Measurements from ENCODE around the gene ENO3. TPM values are rescaled to one million over a fixed set of nuclear protein-coding genes. Genes with fewer than 3 reads are reported as not detected.
A peak's percentile ranks its signal among the peaks of the same experiment; 100 is the strongest.

Gene ENO3
- polyA plus RNA-seq, 1 of the 3 experiments (the other 2 are of a cell fraction) = 29.2 TPM

DNA sequence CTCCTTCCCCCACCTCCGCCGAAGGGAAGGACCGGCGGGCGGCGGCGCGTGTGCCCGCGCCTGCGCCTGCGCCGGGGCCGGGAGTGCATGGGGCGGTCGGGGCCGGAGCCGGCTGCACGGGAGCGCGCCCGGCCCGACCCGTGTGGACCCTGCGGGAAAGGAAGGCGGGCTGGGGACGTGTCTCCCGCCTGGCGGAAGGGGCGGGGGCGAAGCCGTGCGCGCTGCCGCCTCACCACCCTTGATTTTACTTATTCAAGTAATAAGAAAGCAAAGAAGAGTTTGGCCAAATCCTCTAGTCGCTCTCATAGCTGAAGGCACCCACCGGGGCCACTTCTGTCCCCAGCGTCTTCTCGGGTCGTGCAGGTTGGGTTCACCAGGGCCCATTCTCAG is 2.0 kb upstream of the ENO3 start:
- CTCF ChIA-PET = interaction anchor here (0.9 to 1.2 kb wide), 4 partner anchors 9 to 60 kb away, joined by 3 read pairs; partner anchors contain the start of genes INCA1, KIF1C, RNF167 and SLC25A11
- TF ChIP-seq TEAD4 (IDR thresholded peaks at IDR 0.05; ENCODE audit: borderline replicate concordance, insufficient read depth) (no peak), RXRA (IDR thresholded peaks at IDR 0.05; ENCODE audit: borderline replicate concordance, low read depth) (no peak), REST (IDR thresholded peaks at IDR 0.05; ENCODE audit: low read depth, low read length) (no peak), RAD21 (IDR thresholded peaks at IDR 0.05; ENCODE audit: low read length) (no peak), ZBTB33 (IDR thresholded peaks at IDR 0.05; ENCODE audit: borderline replicate concordance, low read depth) (no peak), POLR2AphosphoS5 (IDR thresholded peaks at IDR 0.05; ENCODE audit: low read depth, low read length) (peak; percentile 49; the same call in 1 of the 2 replicates), MEF2A (IDR thresholded peaks at IDR 0.05; ENCODE audit: borderline replicate concordance, low read depth) (no peak), SIN3A (IDR thresholded peaks at IDR 0.05; ENCODE audit: borderline replicate concordance, low read depth, low read length) (no peak), IRF3 (IDR thresholded peaks at IDR 0.05; ENCODE audit: low read depth, low read length) (no peak), FOXM1 (IDR thresholded peaks at IDR 0.05; ENCODE audit: low read depth) (no peak), NRF1 (IDR thresholded peaks at IDR 0.05; ENCODE audit: low read depth, low read length) (peak; percentile 93), GABPA (IDR thresholded peaks at IDR 0.05; ENCODE audit: low read depth) (peak; percentile 44; the same call in 1 of the 2 replicates), EP300 (IDR thresholded peaks at IDR 0.05; ENCODE audit: borderline replicate concordance in 1 of 2, low read depth in 1 of 2, low read length in 1 of 2) (no peak), MXI1 (IDR thresholded peaks at IDR 0.05; ENCODE audit: low read depth, low read length) (peak; percentile 59; the same call in 1 of the 2 replicates), MAX (IDR thresholded peaks at IDR 0.05; ENCODE audit: low read depth) (peak; percentile 9), RCOR1 (IDR thresholded peaks at IDR 0.05; ENCODE audit: low read length) (no peak), FOSL2 (IDR thresholded peaks at IDR 0.05; ENCODE audit: borderline replicate concordance, low read depth) (no peak), ELF1 (IDR thresholded peaks at IDR 0.05) (no peak), GATA2 (CRISPR knock-in tag; IDR thresholded peaks at IDR 0.05) (no peak), FOXJ3 (CRISPR knock-in tag; IDR thresholded peaks at IDR 0.05) (no peak), JUND (IDR thresholded peaks at IDR 0.05) (0 out of 2 replicates have a peak, but pooled peaks have one; percentile 3), PBX3 (IDR thresholded peaks at IDR 0.05) (no peak)
- TF ChIP-seq, protein P1, sequence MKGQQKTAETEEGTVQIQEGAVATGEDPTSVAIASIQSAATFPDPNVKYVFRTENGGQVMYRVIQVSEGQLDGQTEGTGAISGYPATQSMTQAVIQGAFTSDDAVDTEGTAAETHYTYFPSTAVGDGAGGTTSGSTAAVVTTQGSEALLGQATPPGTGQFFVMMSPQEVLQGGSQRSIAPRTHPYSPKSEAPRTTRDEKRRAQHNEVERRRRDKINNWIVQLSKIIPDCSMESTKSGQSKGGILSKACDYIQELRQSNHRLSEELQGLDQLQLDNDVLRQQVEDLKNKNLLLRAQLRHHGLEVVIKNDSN (IDR thresholded peaks at IDR 0.05; ENCODE audit: borderline replicate concordance, low read depth) = no peak
- TF ChIP-seq, protein P2, sequence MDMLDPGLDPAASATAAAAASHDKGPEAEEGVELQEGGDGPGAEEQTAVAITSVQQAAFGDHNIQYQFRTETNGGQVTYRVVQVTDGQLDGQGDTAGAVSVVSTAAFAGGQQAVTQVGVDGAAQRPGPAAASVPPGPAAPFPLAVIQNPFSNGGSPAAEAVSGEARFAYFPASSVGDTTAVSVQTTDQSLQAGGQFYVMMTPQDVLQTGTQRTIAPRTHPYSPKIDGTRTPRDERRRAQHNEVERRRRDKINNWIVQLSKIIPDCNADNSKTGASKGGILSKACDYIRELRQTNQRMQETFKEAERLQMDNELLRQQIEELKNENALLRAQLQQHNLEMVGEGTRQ (IDR thresholded peaks at IDR 0.05; ENCODE audit: borderline replicate concordance, low read depth, low read length) = no peak

More for the DNA sequence above, 2.0 kb upstream of the ENO3 start:
- Histone ChIP-seq H3K36me3 (replicated peaks in 1 of 2; ENCODE audit: control insufficient read depth in 1 of 2, insufficient read depth in 2 of 2, low read length in 1 of 2) (peaks cover 25 to 31% of the 10 kb centered on the region in 2 experiments), H3K4me1 (ENCODE audit: control insufficient read depth in 1 of 2, insufficient read depth in 2 of 2, low read depth in 1 of 2, low read length in 1 of 2) (peaks cover 36 to 46% of the 10 kb centered on the region in 2 experiments), H3K27me3 (ENCODE audit: insufficient read depth) (no peaks in the 10 kb centered on the region), H3F3A (replicated peaks; ENCODE audit: insufficient read depth) (peaks cover 59% of the 10 kb centered on the region), H3K79me2 (ENCODE audit: insufficient read depth) (peaks cover 70% of the 10 kb centered on the region), H4K20me1 (ENCODE audit: insufficient read depth) (peaks cover 36% of the 10 kb centered on the region), H3K4me3 (ENCODE audit: low read depth in 2 of 2, low read length in 1 of 2) (peak overlapping the region; percentile 79 to 99), H3K9me2 (no peaks in the 10 kb centered on the region), H3K27ac (ENCODE audit: low read depth in 2 of 2, low read length in 1 of 2) (peak overlapping the region; percentile 97 to 100), H3K9ac (peak overlapping the region; percentile 99), H2AFZ (ENCODE audit: low read depth) (no peak overlapping the region), H3K9me3 (no peaks in the 10 kb centered on the region), H3K4me2 (peak overlapping the region; percentile 98)
- WGBS (ENCODE audit: low lambda C conversion rate) = 2% methylated on average over 31 of the region's 40 CpGs
- POLR2A ChIA-PET = interaction anchor here (1.3 to 4.3 kb wide), 2 partner anchors 19 to 48 kb away, joined by 5 to 32 read pairs; partner anchors contain the start of genes INCA1, KIF1C and SPAG7
- DNase-seq = peak; percentile 95
